Ovary (tissue), 1 donor: ENCODE data around the gene ATP10D.

Experiments
- EP300 ChIP-seq: sonication (generic); formaldehyde crosslinking; IDR thresholded peaks from one replicate; pipeline ENCODE4 v1.6.1; 2017; ENCODE audit warnings: antibody characterized with exemption
- POLR2A ChIP-seq: fragments of 450-650 bp; IDR thresholded peaks from one replicate; pipeline ENCODE4 v1.6.1; 2017; ENCODE audit warnings: antibody characterized with exemption, mild to moderate bottlenecking, moderate library complexity

DNA sequence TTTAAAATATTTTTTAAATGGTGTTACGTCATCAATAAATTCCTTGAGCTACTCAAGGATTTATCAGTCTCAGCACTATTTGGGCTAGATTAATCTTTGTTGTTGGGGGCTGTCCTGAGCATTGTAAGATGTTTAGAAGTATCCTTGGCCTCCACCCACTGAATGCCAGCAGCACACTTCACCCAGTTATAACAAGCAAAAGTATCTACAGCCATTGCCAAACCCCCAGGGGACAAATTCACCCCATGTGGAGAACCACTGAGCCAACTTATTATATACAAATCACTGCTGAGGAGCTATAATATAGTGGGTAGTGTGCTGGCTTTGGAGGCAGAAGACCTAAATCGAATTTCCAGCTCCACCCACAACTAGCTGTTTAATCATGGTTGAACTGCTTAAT, 58.3 kb downstream of the ATP10D start:
- TF ChIP-seq EP300 (no peak), POLR2A (no peak)
